ENCODE data around the gene CR2. TPM values are rescaled to one million over a fixed set of nuclear protein-coding genes. Genes with fewer than 3 reads are reported as not detected.

CR2 gene
- total and polyA plus RNA-seq, 7 donors, result 0.01 to 0.27 (median 0.16) TPM; not detected in 3

GRCh38 chr1:207462535-207462934 lies 8.4 kb downstream of the CR2 start:
- ATAC-seq, result no peak
- Histone ChIP-seq H3K27me3 (ENCODE audit: insufficient read depth in 3 of 3, low read length in 2 of 3) (peaks cover 0 to 31% (median 12%) of the 10 kb centered on the region in 3 donors), H3K27ac (no peak overlapping the region), H3K36me3 (ENCODE audit: insufficient read depth in 1 of 2, low read depth in 1 of 2) (no peaks in the 10 kb centered on the region), H3K9me3 (no peaks in the 10 kb centered on the region), H3K4me3 (no peak overlapping the region), H3K4me1 (no peaks in the 10 kb centered on the region)
- TF ChIP-seq CTCF (IDR thresholded peaks at IDR 0.05), result no peak
- DNase-seq, result no peak
- intact Hi-C loops (cut with DNase I), result no loop called here

GRCh38 chr1:207463021-207463420 lies 8.9 kb downstream of the CR2 start:
- no peak for ATAC-seq
- Histone ChIP-seq H3K4me3 (no peak overlapping the region), H3K36me3 (ENCODE audit: insufficient read depth in 1 of 2, low read depth in 1 of 2) (no peaks in the 10 kb centered on the region), H3K9me3 (no peaks in the 10 kb centered on the region), H3K4me1 (no peaks in the 10 kb centered on the region), H3K27ac (no peak overlapping the region), H3K27me3 (ENCODE audit: insufficient read depth in 3 of 3, low read length in 2 of 3) (peaks cover 0 to 27% (median 12%) of the 10 kb centered on the region in 3 donors)
- DNase-seq, result no peak
- no peak for TF ChIP-seq CTCF (IDR thresholded peaks at IDR 0.05)
- intact Hi-C loops (cut with DNase I), result no loop called here

GRCh38 chr1:207463571-207463970 lies 9.4 kb downstream of the CR2 start:
- H3K9me3 ChIP-seq, result no peaks in the 10 kb centered on the region
- no peaks in the 10 kb centered on the region for H3K36me3 ChIP-seq (ENCODE audit: insufficient read depth in 1 of 2, low read depth in 1 of 2)
- DNase-seq, result no peak
- H3K27ac ChIP-seq, result no peak overlapping the region
- TF ChIP-seq CTCF (IDR thresholded peaks at IDR 0.05), result no peak
- H3K27me3 ChIP-seq (ENCODE audit: insufficient read depth in 3 of 3, low read length in 2 of 3), result peaks cover 0 to 22% (median 16%) of the 10 kb centered on the region in 3 donors
- WGBS, 3 donors, result 87 to 89% (median 88%) methylated on average over 3 of the region's 3 CpGs
- H3K4me1 ChIP-seq, result no peaks in the 10 kb centered on the region
- H3K4me3 ChIP-seq, result no peak overlapping the region
- ATAC-seq, result no peak
- intact Hi-C loops (cut with DNase I), result no loop called here

GRCh38 chr1:207470927-207471326 lies 16.8 kb downstream of the CR2 start:
- Histone ChIP-seq H3K9me3 (no peaks in the 10 kb centered on the region), H3K4me3 (no peak overlapping the region), H3K27ac (no peak overlapping the region), H3K27me3 (ENCODE audit: insufficient read depth in 3 of 3, low read length in 2 of 3) (peaks cover 0 to 15% (median 10%) of the 10 kb centered on the region in 3 donors), H3K36me3 (ENCODE audit: insufficient read depth in 1 of 2, low read depth in 1 of 2) (no peaks in the 10 kb centered on the region), H3K4me1 (no peaks in the 10 kb centered on the region)
- DNase-seq (no peak), ATAC-seq (no peak)
- WGBS, 3 donors, result 84 to 90% (median 89%) methylated on average over 2 of the region's 2 CpGs
- no peak for TF ChIP-seq CTCF (IDR thresholded peaks at IDR 0.05)
- intact Hi-C loops (cut with DNase I), result no loop called here

DNA sequence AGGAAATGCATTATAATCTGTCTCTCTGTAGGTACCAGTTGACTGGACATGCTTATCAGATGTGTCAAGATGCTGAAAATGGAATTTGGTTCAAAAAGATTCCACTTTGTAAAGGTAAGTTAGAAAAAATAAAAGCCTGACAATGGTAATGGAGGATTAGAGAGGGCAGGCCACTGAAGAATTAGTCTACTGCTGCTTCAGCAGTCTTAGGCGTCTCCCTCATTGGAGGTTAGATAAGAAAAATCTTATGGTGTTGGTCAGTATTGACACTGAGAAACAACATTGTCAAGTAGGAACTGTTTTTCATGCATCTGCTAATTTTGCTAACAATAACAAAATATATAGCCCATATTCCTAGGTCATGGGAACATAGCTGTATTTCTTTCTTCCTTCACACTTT lies 20.1 kb downstream of the CR2 start:
- Histone ChIP-seq H3K4me1 (no peaks in the 10 kb centered on the region), H3K4me3 (no peak overlapping the region), H3K27me3 (ENCODE audit: insufficient read depth in 3 of 3, low read length in 2 of 3) (peaks cover 0 to 6% (median 0%) of the 10 kb centered on the region in 3 donors), H3K36me3 (ENCODE audit: insufficient read depth in 1 of 2, low read depth in 1 of 2) (no peaks in the 10 kb centered on the region), H3K9me3 (no peaks in the 10 kb centered on the region), H3K27ac (no peak overlapping the region)
- TF ChIP-seq CTCF (IDR thresholded peaks at IDR 0.05), result no peak
- ATAC-seq (no peak), DNase-seq (no peak)
- intact Hi-C loops (cut with DNase I), result no loop called here
- 92 to 97% (median 93%) methylated on average over 1 of the region's 1 CpG for WGBS, 3 donors
